Inflammatory macrophage treated with lipopolysaccharide for 1 hour (primary cell): Measurements from ENCODE around the gene RIPOR2.
"Not testable (repeated sequence)": the region's sequence is repeated elsewhere in the genome, so short reads cannot be mapped to it uniquely, and the experiment has no call there.

Source experiments
- DNase-seq, 2 donors: peaks; one replicate each; pipeline ENCODE4 v3.0.0-alpha.2; 2020 to 2022

RIPOR2 gene

GRCh38 chr6:24902782-24903181, 33.0 kb downstream of the RIPOR2 start:
- DNase-seq = no peak

- no peak for DNase-seq
These were observed 33.9 kb downstream of the RIPOR2 start for GRCh38 chr6:24901698-24902328.

- DNase-seq = no peak
These were observed 34.7 kb downstream of the RIPOR2 start for GRCh38 chr6:24900917-24901697.

GRCh38 chr6:24899997-24900325, 35.8 kb downstream of the RIPOR2 start:
- no peak for DNase-seq

GRCh38 chr6:24899136-24899996, 36.4 kb downstream of the RIPOR2 start:
- DNase-seq = no peak

GRCh38 chr6:24898676-24899075, 37.1 kb downstream of the RIPOR2 start:
- no peak for DNase-seq

- no peak for DNase-seq
These were observed 38.6 kb downstream of the RIPOR2 start for GRCh38 chr6:24897186-24897585.

- no peak for DNase-seq
These were observed 42.4 kb downstream of the RIPOR2 start for GRCh38 chr6:24893342-24893850.

GRCh38 chr6:24891004-24891403, 44.8 kb downstream of the RIPOR2 start:
- DNase-seq = no peak

- DNase-seq = no peak
These were observed 45.3 kb downstream of the RIPOR2 start for GRCh38 chr6:24890471-24890870.

GRCh38 chr6:24888715-24889370, 46.9 kb downstream of the RIPOR2 start:
- DNase-seq = no peak

- DNase-seq = no peak
These were observed 48.1 kb downstream of the RIPOR2 start for GRCh38 chr6:24887545-24888140.

- DNase-seq = no peak
These were observed 52.1 kb downstream of the RIPOR2 start for GRCh38 chr6:24883618-24884017.

- DNase-seq = no peak
These were observed 52.8 kb downstream of the RIPOR2 start for GRCh38 chr6:24882835-24883555.

GRCh38 chr6:24882295-24882694, 53.5 kb downstream of the RIPOR2 start:
- DNase-seq = no peak

GRCh38 chr6:24881376-24881775, 54.4 kb downstream of the RIPOR2 start:
- DNase-seq = no peak

GRCh38 chr6:24880451-24880850, 55.3 kb downstream of the RIPOR2 start:
- DNase-seq = no peak

- no peak for DNase-seq
These were observed 56.4 kb downstream of the RIPOR2 start for GRCh38 chr6:24879351-24879750.

- not testable (repeated sequence) for DNase-seq
These were observed 58.0 kb downstream of the RIPOR2 start for GRCh38 chr6:24877747-24878146.

GRCh38 chr6:24876499-24877465, 59.0 kb downstream of the RIPOR2 start:
- DNase-seq = no peak

- DNase-seq = no peak
These were observed 60.2 kb downstream of the RIPOR2 start for GRCh38 chr6:24875534-24875901.
